ENCODE results near the gene KCNT2.

KCNT2 gene

DNA sequence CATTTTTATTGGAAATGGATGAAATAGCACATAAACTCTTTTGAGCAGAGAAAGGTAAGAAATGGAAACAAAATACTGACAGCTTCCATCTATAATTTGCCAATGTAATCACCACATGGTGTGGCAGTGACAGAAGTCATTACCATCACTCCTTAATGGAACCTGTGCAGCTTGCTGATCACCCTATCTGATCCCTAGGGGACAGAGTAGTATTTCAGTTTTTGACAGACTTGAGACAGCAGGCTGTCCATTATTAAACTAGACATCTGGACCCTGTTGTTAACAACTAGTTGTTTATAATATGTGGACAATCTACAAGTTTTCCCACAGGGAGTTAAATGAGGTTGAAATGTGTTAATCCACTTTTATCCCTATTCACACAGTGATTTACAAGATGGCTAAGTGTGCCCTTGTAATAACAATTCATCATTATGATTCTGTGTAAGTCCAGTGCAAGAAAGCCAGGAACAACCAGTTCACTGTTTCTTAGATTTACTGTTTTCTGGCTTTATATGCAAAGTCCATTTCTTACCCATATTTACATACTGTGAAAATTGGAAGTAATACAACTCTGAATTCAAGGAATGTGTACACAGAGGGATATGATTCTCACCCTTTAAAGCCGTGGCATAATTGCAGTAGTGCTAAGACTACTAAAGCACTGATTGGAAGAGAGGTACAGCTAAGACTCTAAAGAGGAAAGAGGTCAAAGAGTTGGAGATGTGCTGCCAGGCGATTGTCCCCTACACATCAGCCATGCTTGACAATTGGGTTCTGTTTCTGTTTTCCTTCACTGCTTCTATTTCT is 9.1 kb downstream of the KCNT2 start:
- CTCF ChIA-PET, result no interaction called here
- Histone ChIP-seq H3K27ac (ENCODE audit: extremely low read depth, low read depth, low read length) (no peak overlapping the region), H3K4me1 (ENCODE audit: control insufficient read depth, insufficient read depth, low read length) (no peaks in the 10 kb centered on the region), H3K36me3 (ENCODE audit: control insufficient read depth in 2 of 2, insufficient read depth in 1 of 2, low read length in 2 of 2) (no peaks in the 10 kb centered on the region), H3K4me3 (ENCODE audit: low read depth, low read length) (no peak overlapping the region), H3K9me3 (ENCODE audit: control insufficient read depth, insufficient read depth, low read depth, low read length) (no peaks in the 10 kb centered on the region)
- TF ChIP-seq ZNF10 (tag by site-specific recombination; IDR thresholded peaks at IDR 0.05) (no peak), ZNF416 (tag by site-specific recombination; IDR thresholded peaks at IDR 0.05) (no peak), ZNF549 (tag by site-specific recombination; IDR thresholded peaks at IDR 0.05) (no peak), TRIM28 (IDR thresholded peaks at IDR 0.05; ENCODE audit: borderline replicate concordance, low read length) (no peak), KLF9 (tag by site-specific recombination; IDR thresholded peaks at IDR 0.05; ENCODE audit: low read depth) (no peak), EGR2 (tag by site-specific recombination; IDR thresholded peaks at IDR 0.05; ENCODE audit: low read depth) (no peak), HOXC10 (CRISPR knock-in tag; IDR thresholded peaks at IDR 0.05) (no peak), ZNF629 (tag by site-specific recombination; IDR thresholded peaks at IDR 0.05) (no peak), ZFP37 (tag by site-specific recombination; IDR thresholded peaks at IDR 0.05) (no peak), ZNF138 (tag by site-specific recombination; IDR thresholded peaks at IDR 0.05; ENCODE audit: borderline replicate concordance) (no peak), ZNF791 (tag by site-specific recombination; IDR thresholded peaks at IDR 0.05) (no peak), ZNF658 (tag by site-specific recombination; IDR thresholded peaks at IDR 0.05) (no peak), ZNF175 (tag by site-specific recombination; IDR thresholded peaks at IDR 0.05) (no peak), ZNF548 (tag by site-specific recombination; IDR thresholded peaks at IDR 0.05) (no peak)
- TF ChIP-seq, protein P1, sequence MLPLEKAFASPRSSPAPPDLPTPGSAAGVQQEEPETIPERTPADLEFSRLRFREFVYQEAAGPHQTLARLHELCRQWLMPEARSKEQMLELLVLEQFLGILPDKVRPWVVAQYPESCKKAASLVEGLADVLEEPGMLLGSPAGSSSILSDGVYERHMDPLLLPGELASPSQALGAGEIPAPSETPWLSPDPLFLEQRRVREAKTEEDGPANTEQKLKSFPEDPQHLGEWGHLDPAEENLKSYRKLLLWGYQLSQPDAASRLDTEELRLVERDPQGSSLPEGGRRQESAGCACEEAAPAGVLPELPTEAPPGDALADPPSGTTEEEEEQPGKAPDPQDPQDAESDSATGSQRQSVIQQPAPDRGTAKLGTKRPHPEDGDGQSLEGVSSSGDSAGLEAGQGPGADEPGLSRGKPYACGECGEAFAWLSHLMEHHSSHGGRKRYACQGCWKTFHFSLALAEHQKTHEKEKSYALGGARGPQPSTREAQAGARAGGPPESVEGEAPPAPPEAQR (tag by site-specific recombination; IDR thresholded peaks at IDR 0.05), result no peak
- TF ChIP-seq, protein P2, sequence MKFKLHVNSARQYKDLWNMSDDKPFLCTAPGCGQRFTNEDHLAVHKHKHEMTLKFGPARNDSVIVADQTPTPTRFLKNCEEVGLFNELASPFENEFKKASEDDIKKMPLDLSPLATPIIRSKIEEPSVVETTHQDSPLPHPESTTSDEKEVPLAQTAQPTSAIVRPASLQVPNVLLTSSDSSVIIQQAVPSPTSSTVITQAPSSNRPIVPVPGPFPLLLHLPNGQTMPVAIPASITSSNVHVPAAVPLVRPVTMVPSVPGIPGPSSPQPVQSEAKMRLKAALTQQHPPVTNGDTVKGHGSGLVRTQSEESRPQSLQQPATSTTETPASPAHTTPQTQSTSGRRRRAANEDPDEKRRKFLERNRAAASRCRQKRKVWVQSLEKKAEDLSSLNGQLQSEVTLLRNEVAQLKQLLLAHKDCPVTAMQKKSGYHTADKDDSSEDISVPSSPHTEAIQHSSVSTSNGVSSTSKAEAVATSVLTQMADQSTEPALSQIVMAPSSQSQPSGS (tag by site-specific recombination; IDR thresholded peaks at IDR 0.05; ENCODE audit: low read depth), result no peak
- TF ChIP-seq, protein P3, sequence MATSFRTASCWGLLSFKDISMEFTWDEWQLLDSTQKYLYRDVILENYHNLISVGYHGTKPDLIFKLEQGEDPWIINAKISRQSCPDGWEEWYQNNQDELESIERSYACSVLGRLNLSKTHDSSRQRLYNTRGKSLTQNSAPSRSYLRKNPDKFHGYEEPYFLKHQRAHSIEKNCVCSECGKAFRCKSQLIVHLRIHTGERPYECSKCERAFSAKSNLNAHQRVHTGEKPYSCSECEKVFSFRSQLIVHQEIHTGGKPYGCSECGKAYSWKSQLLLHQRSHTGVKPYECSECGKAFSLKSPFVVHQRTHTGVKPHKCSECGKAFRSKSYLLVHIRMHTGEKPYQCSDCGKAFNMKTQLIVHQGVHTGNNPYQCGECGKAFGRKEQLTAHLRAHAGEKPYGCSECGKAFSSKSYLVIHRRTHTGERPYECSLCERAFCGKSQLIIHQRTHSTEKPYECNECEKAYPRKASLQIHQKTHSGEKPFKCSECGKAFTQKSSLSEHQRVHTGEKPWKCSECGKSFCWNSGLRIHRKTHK (tag by site-specific recombination; IDR thresholded peaks at IDR 0.05), result no peak
- POLR2A ChIA-PET, result no interaction called here

DNA sequence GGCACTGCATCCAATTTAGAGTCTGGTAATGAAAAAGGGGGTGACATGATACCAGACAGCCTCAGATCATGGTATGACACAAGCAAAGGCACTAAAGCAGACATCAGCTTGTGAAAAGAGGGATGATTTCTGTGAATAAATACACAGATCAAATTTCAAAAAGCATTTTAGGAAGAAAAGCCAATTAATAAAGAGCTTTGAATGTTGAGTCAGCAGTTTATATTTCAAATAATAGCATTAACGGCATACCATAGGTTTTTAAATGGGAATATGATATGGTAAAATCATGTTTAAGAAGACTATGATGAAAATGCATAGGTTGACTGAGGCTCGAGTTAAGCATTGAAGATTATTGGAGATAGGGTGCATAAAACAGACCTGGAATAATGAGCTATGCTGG is 13.5 kb downstream of the KCNT2 start:
- TF ChIP-seq ZBTB44 (tag by site-specific recombination; IDR thresholded peaks at IDR 0.05) (no peak), ZSCAN30 (tag by site-specific recombination; IDR thresholded peaks at IDR 0.05) (no peak), ZNF664 (tag by site-specific recombination; IDR thresholded peaks at IDR 0.05) (no peak), GLIS1 (tag by site-specific recombination; IDR thresholded peaks at IDR 0.05) (no peak), ZNF830 (tag by site-specific recombination; IDR thresholded peaks at IDR 0.05; ENCODE audit: low read depth) (no peak)
- H3K4me1 ChIP-seq (ENCODE audit: control insufficient read depth, insufficient read depth, low read length), result no peaks in the 10 kb centered on the region
- no peak overlapping the region for H3K4me3 ChIP-seq (ENCODE audit: low read depth, low read length)
- no peaks in the 10 kb centered on the region for H3K36me3 ChIP-seq (ENCODE audit: control insufficient read depth in 2 of 2, insufficient read depth in 1 of 2, low read length in 2 of 2)
- no peak overlapping the region for H3K27ac ChIP-seq (ENCODE audit: extremely low read depth, low read depth, low read length)
- POLR2A ChIA-PET, result no interaction called here
- CTCF ChIA-PET, result no interaction called here
- no peaks in the 10 kb centered on the region for H3K9me3 ChIP-seq (ENCODE audit: control insufficient read depth, insufficient read depth, low read depth, low read length)
